GM21723 (cell line): ENCODE data around the gene CEMIP.

Experiments used
- ATAC-seq: cut with Tn5 transposase; IDR thresholded peaks from one replicate; pipeline ENCODE4 v1.9.1; 2021; ENCODE audit warnings: mild to moderate bottlenecking, moderate library complexity; ENCODE audit not compliant: unreplicated experiment

CEMIP gene

GRCh38 chr15:80778964-80779657 is at the start of gene CEMIP:
CEMIP (plus strand) TSS chr15:80779370; CDS start chr15:80873880, 94,510 bp downstream.
- no peak for ATAC-seq

GRCh38 chr15:80730387-80730786 is 48.8 kb upstream of the CEMIP start:
- ATAC-seq = no peak

- no peak for ATAC-seq
Observed at GRCh38 chr15:80730926-80731325, 48.2 kb upstream of the CEMIP start.

GRCh38 chr15:80732167-80732566 is 47.0 kb upstream of the CEMIP start:
- no peak for ATAC-seq

- no peak for ATAC-seq
Observed at GRCh38 chr15:80732818-80733217, 46.4 kb upstream of the CEMIP start.

GRCh38 chr15:80733460-80733859 is 45.7 kb upstream of the CEMIP start:
- no peak for ATAC-seq

- no peak for ATAC-seq
Observed at GRCh38 chr15:80735344-80735743, 43.8 kb upstream of the CEMIP start.

GRCh38 chr15:80736560-80736959 is 42.6 kb upstream of the CEMIP start:
- ATAC-seq = no peak

- no peak for ATAC-seq
Observed at GRCh38 chr15:80739919-80740318, 39.3 kb upstream of the CEMIP start.

- no peak for ATAC-seq
Observed at GRCh38 chr15:80742081-80742480, 37.1 kb upstream of the CEMIP start.

GRCh38 chr15:80743189-80743833 is 35.9 kb upstream of the CEMIP start:
- no peak for ATAC-seq

GRCh38 chr15:80744415-80744814 is 34.8 kb upstream of the CEMIP start:
- ATAC-seq = no peak

GRCh38 chr15:80744826-80745225 is 34.3 kb upstream of the CEMIP start:
- no peak for ATAC-seq

- ATAC-seq = no peak
Observed at GRCh38 chr15:80745888-80746287, 33.3 kb upstream of the CEMIP start.

GRCh38 chr15:80747317-80748053 is 31.7 kb upstream of the CEMIP start:
- no peak for ATAC-seq

GRCh38 chr15:80749589-80749988 is 29.6 kb upstream of the CEMIP start:
- no peak for ATAC-seq

- ATAC-seq = no peak
Observed at GRCh38 chr15:80750575-80750974, 28.6 kb upstream of the CEMIP start.

- no peak for ATAC-seq
Observed at GRCh38 chr15:80752204-80752603, 27.0 kb upstream of the CEMIP start.

GRCh38 chr15:80753161-80753560 is 26.0 kb upstream of the CEMIP start:
- no peak for ATAC-seq

- ATAC-seq = no peak
Observed at GRCh38 chr15:80754014-80754413, 25.2 kb upstream of the CEMIP start.

GRCh38 chr15:80755885-80756284 is 23.3 kb upstream of the CEMIP start:
- ATAC-seq = no peak
